HTR-8/SVneo (cell line): ENCODE data around the gene HLCS.
A peak's percentile ranks its signal among the peaks of the same experiment; 100 is the strongest.

ENCODE experiments used
- DNase-seq: peaks from one replicate; pipeline ENCODE4 v3.0.0; 2011; ENCODE audit warnings: low spot score, mixed read lengths; ENCODE audit not compliant: insufficient read length
- FAIRE-seq: peaks from 2 replicates; lab custom pipeline; 2011; peaks lifted over from hg19 to GRCh38; lab: Jason Lieb, UNC

The HLCS gene

GRCh38 chr21:36987845-36988244 lies 21.4 kb upstream of the HLCS start:
- FAIRE-seq (no peak), DNase-seq (no peak)

DNA sequence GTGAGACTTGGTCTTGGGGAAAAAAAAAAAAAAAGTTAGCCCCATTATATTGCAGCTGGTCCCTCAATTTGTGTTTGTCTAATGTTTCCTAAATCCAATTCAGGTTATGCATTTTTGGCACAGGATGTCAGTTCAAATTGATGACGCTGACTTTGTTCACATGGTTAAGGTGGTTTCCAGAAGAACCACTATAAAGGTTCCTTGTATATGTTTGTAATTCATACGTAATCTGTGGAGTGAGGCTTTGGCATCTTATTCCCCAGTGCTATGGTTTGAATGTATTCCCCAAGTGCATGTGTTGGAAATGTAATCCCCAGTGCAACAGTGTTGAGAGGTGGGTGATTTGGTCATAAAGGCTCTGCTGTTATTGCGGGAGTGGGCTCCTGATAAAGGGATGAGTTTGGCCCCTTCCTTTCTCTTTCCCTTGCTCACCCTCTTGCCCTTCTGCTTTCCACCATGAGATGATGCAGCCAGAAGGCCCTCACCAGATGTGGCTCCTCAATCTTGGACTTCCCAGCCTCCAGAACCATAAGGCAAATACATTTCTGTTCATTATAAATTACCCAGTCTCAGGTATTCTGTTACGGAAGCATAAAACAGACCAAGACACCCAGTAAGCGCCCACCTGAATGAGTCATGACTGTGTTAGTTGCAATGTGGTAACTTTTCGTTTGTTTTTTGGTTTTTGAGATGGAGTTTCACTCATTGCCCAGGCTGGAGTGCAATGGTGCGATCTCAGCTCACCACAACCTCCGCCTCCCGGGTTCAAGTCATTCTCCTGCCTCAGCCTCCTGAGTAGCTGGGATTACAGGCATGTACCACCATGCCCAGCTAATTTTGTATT lies 19.5 kb upstream of the HLCS start:
- no peak for FAIRE-seq
- DNase-seq, result no peak

DNA sequence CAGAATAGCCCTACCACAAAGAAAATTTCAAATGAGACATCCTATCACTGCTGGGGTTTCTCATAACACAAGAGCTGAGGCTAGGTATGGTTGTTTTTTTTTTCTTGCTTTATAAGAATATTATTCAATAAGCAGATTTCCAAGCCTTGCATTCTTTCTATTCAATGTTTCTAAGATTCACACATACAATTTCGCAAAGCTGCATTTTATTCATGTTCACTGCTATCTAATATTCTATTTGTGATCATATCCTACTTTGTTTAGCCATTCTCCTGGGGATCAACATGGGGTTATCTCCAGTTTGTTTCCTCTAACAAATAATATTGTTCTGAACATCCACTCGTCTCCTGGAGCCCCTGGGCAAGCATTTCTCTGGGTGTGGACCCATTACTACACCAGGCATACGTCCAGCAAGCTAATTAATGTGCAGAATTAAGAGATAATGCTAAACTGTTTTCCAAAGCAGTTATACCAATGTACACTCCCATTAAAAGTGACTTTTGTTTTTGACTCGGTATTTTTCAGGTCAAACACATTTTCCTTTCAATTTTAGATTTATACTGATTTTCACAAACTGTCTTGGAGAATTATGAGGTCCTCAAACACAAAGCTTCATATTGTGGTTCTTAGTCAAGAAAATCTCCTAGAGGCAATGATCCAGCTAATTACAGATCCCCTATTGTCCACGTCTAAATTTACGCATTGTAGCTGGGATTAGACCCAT lies 15.7 kb upstream of the HLCS start:
- FAIRE-seq (no peak), DNase-seq (no peak)

DNA sequence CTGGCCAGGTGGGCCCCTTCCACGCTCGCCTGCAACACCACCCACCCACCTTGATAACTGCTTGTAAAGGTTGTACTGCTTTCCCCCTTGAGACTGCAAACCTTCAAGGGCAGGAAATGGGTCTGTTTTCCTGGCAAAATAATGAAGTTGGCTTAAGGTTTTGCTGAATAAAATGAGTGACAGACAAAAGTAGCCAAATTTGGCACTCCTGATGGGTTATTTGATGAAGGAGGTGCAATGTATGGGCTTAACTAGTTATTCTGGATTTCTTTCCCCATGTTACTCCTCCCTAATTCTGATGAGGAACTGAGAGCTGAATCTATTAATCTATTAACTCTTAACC lies 14.6 kb upstream of the HLCS start:
- FAIRE-seq (no peak), DNase-seq (no peak)

GRCh38 chr21:36980280-36981048 lies 14.0 kb upstream of the HLCS start:
- no peak for FAIRE-seq
- DNase-seq, result no peak

GRCh38 chr21:36976882-36977651 lies 10.6 kb upstream of the HLCS start:
- FAIRE-seq, result peak; percentile 26

DNA sequence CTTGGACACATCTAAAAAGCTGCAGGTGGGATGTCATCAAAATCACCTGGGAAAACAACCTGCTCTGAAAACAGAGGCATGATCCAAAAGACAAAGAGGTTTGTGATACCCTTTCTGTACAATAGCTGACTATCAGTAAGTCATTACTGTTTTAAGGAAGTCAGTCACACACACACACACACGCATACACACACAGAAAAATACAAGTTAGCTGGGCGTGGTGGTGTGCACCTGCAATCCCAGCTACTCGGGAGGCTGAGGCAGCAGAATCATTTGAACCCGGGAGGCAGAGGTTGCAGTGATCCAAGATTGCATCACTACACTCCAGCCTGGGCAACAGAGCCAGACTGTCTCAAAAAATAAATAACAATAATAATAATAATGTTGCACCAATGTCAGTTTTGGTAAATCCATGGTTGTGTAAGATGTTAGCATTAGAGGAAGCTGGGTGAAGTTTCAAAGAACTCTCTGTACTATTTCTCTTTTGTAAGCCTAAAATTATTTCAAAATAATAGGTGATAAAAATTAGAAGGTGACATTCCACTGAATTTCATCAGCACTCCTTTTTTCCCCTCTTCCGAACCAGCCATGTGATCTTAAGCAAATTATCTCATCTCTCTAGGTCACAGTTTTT lies 9.9 kb upstream of the HLCS start:
- FAIRE-seq (no peak), DNase-seq (no peak)

More at GRCh38 chr21:36976882-36977651, 10.6 kb upstream of the HLCS start:
- DNase-seq, result peak; percentile 71

DNA sequence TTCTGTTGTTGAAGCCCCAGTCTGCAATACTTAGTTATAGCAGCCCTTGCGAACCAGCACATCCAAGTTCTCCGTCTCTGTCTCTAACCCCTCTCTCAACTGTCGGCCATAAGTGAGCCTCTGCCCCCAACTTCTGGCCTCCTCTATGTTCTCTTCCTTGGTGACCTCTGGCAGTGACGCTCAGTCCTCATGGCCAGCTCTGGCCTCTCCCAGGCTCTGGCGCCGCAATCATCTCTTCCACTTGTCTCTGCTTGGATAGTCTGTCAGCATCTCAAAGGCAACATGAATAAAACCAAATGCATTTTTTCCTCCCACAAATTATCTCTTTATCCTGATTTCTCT lies 8.4 kb upstream of the HLCS start:
- DNase-seq (no peak), FAIRE-seq (no peak)

DNA sequence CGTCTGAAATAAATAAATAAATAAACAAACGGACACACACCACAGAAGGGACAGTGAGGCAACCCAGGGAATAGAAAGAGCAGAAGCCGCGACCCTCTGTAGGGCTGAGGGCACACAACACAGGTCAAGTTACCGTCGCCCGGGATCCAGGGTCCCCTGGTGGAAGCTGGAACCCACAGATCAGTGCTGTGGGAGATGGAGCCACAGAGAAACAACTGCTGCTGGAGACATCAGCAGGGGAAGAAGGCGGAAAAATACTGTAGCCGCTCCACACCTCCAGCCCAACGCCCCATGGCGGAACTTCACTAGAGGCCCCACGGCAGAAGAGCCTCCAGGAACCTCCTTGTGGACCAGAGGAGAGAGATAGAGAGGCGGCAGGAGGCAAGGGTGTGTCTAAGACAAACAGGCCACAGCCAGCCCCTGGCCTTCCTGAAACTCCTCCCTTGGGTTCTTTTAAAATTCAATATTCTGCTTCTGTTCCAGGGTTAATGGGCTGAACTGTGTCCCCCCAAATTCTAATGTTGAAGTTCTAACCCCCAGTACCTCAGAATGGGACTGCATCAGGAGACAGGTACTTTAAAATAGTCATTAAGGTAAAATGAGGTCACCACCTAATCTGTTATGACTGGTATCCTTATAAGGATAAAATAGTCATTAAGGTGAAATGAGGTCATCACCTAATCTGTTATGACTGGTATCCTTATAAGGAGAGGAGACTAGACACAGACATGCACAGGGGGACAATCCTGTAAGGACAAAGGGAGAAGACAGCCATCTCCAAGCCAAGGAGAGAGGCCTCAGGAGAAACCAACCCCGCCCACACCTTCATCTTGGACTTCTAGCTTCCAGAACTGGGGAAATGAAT lies 7.7 kb upstream of the HLCS start:
- FAIRE-seq (no peak), DNase-seq (no peak)

DNA sequence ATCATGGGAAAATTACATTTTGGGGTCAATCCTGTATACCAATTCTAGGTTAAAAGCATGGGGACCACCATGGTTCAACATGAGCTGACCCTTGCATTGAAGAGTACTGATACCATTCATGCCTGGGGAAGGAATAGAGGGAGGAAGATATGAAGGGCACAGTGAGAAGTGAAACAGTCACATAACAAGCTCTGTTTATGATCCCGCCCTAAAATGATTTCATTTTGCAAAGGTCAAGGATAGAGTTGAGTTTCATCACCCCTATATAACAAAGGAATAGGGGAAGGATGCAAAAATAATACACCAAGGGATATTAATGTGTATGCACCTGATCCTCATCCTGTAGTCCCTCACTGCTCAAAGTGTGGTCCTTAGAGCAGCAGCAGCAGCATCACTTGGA lies 2.5 kb upstream of the HLCS start:
- no peak for DNase-seq
- no peak for FAIRE-seq

- no peak for DNase-seq
These were observed 1.9 kb upstream of the HLCS start for GRCh38 chr21:36968414-36968813.

GRCh38 chr21:36966821-36967768 lies 626 bp upstream of the HLCS start:
- DNase-seq (no peak), FAIRE-seq (no peak)

More at GRCh38 chr21:36968414-36968813, 1.9 kb upstream of the HLCS start:
- FAIRE-seq, result peak; percentile 57

DNA sequence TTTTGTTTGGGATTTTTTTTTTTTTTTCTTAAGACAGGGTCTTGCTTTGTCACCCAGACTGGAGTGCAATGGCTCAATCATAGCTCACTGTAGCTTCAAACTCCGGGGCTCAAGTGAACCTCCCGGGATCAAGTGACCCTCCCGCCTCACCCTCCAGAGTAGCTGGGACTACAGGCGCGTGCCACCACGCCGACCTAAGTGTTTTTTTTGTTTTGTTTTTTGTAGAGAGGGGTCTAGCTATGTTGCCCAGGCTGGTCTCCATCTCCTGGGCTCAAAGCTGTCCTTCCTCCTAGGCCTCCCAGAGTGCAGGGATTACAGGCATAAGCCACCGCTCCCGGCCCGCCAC lies 776 bp downstream of the HLCS start:
- DNase-seq (no peak), FAIRE-seq (no peak)

GRCh38 chr21:36964827-36965719 lies 1.4 kb downstream of the HLCS start:
- DNase-seq (no peak), FAIRE-seq (no peak)

DNA sequence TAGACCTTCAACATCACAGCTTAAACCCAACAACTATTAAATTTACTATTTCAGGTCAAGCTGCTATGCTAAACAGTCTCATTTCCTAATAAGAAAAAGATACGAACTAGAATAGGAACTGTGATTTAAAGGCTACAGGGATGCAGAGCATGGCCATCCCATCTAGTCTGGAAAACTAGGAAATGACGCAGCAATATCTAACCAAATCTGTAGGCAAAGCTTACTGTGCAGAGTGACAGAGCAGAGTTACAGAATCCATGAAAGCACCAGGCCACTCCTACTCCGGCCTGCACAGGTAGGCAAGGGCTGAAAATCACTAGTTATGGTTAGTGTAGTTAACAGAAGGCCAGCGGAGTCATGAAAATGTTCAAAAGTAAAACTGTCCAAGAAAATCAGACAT lies 2.1 kb downstream of the HLCS start:
- DNase-seq (no peak), FAIRE-seq (no peak)

DNA sequence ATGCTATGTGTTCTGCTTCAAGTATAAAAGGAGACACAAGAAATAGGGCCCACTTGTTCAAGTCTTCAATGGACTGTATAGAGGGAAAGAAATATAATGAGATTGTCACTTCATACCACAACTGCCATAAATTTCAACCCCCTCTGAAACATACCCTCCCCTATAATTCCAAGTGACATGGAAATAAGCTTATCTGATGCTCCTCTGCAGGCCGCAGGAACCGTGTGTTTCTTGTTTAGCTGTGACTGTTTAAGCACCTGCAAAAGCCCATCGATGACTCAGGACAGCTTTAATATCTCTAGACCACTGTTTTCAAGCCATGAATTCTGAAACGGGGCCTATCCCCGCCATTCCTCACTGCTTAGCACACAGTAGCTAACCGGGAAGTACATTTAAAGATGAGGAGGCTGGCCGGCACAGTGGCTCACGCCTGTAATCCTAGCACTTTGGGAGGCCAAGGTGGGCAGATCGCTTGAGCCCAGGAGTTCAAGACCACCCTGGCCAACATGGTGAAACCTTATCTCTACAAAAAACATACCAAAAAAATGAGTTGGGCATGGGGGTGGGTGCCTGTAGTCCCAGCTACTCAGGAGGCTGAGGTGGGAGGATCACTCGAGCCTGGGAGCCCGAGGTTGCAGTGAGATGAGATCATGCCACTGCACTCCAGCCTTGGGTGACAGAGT lies 4.2 kb downstream of the HLCS start:
- DNase-seq (no peak), FAIRE-seq (no peak)
